ENCODE results near the gene FOXL2.
"Not testable (repeated sequence)": the region's sequence is repeated elsewhere in the genome, so short reads cannot be mapped to it uniquely, and the experiment has no call there.

FOXL2 gene

GRCh38 chr3:138933068-138933668 is 13.8 kb downstream of the FOXL2 start:
- no peak for DNase-seq (ENCODE audit: low read depth in 3 of 3, low spot score in 1 of 3)

- no peak for DNase-seq (ENCODE audit: low read depth in 3 of 3, low spot score in 1 of 3)
Observed at GRCh38 chr3:138928727-138929372, 18.1 kb downstream of the FOXL2 start.

GRCh38 chr3:138923531-138923994 is 23.4 kb downstream of the FOXL2 start:
- DNase-seq (ENCODE audit: low read depth in 3 of 3, low spot score in 1 of 3): peak; percentile 57 to 76 (median 61)

- not testable (repeated sequence) for DNase-seq (ENCODE audit: low read depth in 3 of 3, low spot score in 1 of 3)
Observed at GRCh38 chr3:138922400-138922799, 24.5 kb downstream of the FOXL2 start.

- no peak for DNase-seq (ENCODE audit: low read depth in 3 of 3, low spot score in 1 of 3)
Observed at GRCh38 chr3:138921316-138922292, 25.3 kb downstream of the FOXL2 start.

GRCh38 chr3:138919325-138919724 is 27.6 kb downstream of the FOXL2 start:
- no peak for DNase-seq (ENCODE audit: low read depth in 3 of 3, low spot score in 1 of 3)

- no peak for DNase-seq (ENCODE audit: low read depth in 3 of 3, low spot score in 1 of 3)
Observed at GRCh38 chr3:138916824-138917223, 30.1 kb downstream of the FOXL2 start.

GRCh38 chr3:138915503-138916498 is 31.1 kb downstream of the FOXL2 start:
- peak; percentile 31 to 78 (median 67) for DNase-seq (ENCODE audit: low read depth in 3 of 3, low spot score in 1 of 3)

GRCh38 chr3:138914870-138915502 is 32.0 kb downstream of the FOXL2 start:
- DNase-seq (ENCODE audit: low read depth in 3 of 3, low spot score in 1 of 3): no peak

- no peak for DNase-seq (ENCODE audit: low read depth in 3 of 3, low spot score in 1 of 3)
Observed at GRCh38 chr3:138913766-138914165, 33.2 kb downstream of the FOXL2 start.

- no peak for DNase-seq (ENCODE audit: low read depth in 3 of 3, low spot score in 1 of 3)
Observed at GRCh38 chr3:138912237-138912636, 34.7 kb downstream of the FOXL2 start.

GRCh38 chr3:138911621-138912020 is 35.3 kb downstream of the FOXL2 start:
- no peak for DNase-seq (ENCODE audit: low read depth in 3 of 3, low spot score in 1 of 3)

- DNase-seq (ENCODE audit: low read depth in 3 of 3, low spot score in 1 of 3): no peak
Observed at GRCh38 chr3:138909904-138910303, 37.0 kb downstream of the FOXL2 start.

- DNase-seq (ENCODE audit: low read depth in 3 of 3, low spot score in 1 of 3): no peak
Observed at GRCh38 chr3:138908846-138909245, 38.1 kb downstream of the FOXL2 start.

- DNase-seq (ENCODE audit: low read depth in 3 of 3, low spot score in 1 of 3): no peak
Observed at GRCh38 chr3:138907539-138907938, 39.4 kb downstream of the FOXL2 start.

GRCh38 chr3:138902171-138902570 is 44.8 kb downstream of the FOXL2 start:
- DNase-seq (ENCODE audit: low read depth in 3 of 3, low spot score in 1 of 3): no peak

GRCh38 chr3:138901567-138901966 is 45.4 kb downstream of the FOXL2 start:
- DNase-seq (ENCODE audit: low read depth in 3 of 3, low spot score in 1 of 3): no peak

GRCh38 chr3:138899351-138899991 is 47.5 kb downstream of the FOXL2 start:
- no peak for DNase-seq (ENCODE audit: low read depth in 3 of 3, low spot score in 1 of 3)

- DNase-seq (ENCODE audit: low read depth in 3 of 3, low spot score in 1 of 3): no peak
Observed at GRCh38 chr3:138898708-138899107, 48.2 kb downstream of the FOXL2 start.

- no peak for DNase-seq (ENCODE audit: low read depth in 3 of 3, low spot score in 1 of 3)
Observed at GRCh38 chr3:138898301-138898700, 48.6 kb downstream of the FOXL2 start.
